Ishikawa (cell line): ENCODE data around the gene KIAA0513.

Experiments
- CEBPB ChIP-seq: IDR thresholded peaks from 2 replicates; pipeline ENCODE4 v1.6.1; 2012
- CREB1 ChIP-seq: IDR thresholded peaks from 2 replicates; pipeline ENCODE4 v1.6.1; 2012; ENCODE audit warnings: low read depth
- EGR1 ChIP-seq: IDR thresholded peaks from 2 replicates; pipeline ENCODE4 v1.6.1; 2012
- EP300 ChIP-seq: IDR thresholded peaks from 2 replicates; pipeline ENCODE4 v1.6.1; 2012; ENCODE audit warnings: borderline replicate concordance
- FOXM1 ChIP-seq: IDR thresholded peaks from 2 replicates; pipeline ENCODE4 v1.6.1; 2012; ENCODE audit warnings: low read depth, borderline replicate concordance
- NFIC ChIP-seq: IDR thresholded peaks from 2 replicates; pipeline ENCODE4 v1.6.1; 2012
- RAD21 ChIP-seq: IDR thresholded peaks from 2 replicates; pipeline ENCODE4 v1.6.1; 2012; ENCODE audit warnings: low read depth
- TAF1 ChIP-seq: IDR thresholded peaks from 2 replicates; pipeline ENCODE4 v1.6.1; 2012; ENCODE audit warnings: low read depth, mild to moderate bottlenecking
- TCF12 ChIP-seq: IDR thresholded peaks from 2 replicates; pipeline ENCODE4 v1.6.1; 2012; ENCODE audit warnings: low read depth
- TEAD4 ChIP-seq: IDR thresholded peaks from 2 replicates; pipeline ENCODE4 v1.6.1; 2012
- YY1 ChIP-seq: IDR thresholded peaks from 2 replicates; pipeline ENCODE4 v1.6.1; 2012; ENCODE audit warnings: low read depth
- ZBTB7A ChIP-seq: IDR thresholded peaks from 2 replicates; pipeline ENCODE4 v1.6.1; 2012; ENCODE audit warnings: low read depth
- TF ChIP-seq, protein P1 (sequence below): IDR thresholded peaks from 2 replicates; pipeline ENCODE4 v1.6.1; 2012
- TF ChIP-seq, protein P2 (sequence below): IDR thresholded peaks from 2 replicates; pipeline ENCODE4 v1.6.1; 2012
- TF ChIP-seq, protein P3 (sequence below): IDR thresholded peaks from 2 replicates; pipeline ENCODE4 v1.6.1; 2012; ENCODE audit warnings: low read depth, mild to moderate bottlenecking

The KIAA0513 gene

DNA sequence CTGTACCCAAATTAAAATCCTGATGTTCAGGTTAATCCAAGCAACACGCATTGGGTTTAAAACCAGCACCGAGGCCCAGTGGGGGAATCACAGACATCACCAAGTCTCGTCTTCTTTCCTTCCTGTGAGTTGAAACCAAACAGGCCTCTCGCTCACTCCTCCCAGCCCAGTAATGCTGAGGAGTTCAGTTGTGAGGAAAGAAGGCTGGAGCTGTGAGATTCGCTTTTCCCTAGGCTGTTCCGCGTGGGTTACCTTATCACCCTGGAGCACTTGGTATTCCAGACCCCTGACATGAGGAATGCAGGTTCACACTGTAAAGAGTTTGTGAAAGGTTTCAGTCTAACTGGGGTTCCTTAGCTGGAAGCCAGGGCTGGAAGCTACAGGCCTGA, 63.9 kb downstream of the KIAA0513 start:
- TF ChIP-seq TEAD4 (no peak), CREB1 (no peak), EGR1 (no peak), FOXM1 (no peak), ZBTB7A (no peak), CEBPB (no peak), TAF1 (no peak), EP300 (no peak), YY1 (no peak)
- TF ChIP-seq, protein P1, sequence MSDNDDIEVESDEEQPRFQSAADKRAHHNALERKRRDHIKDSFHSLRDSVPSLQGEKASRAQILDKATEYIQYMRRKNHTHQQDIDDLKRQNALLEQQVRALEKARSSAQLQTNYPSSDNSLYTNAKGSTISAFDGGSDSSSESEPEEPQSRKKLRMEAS: no peak
- TF ChIP-seq, protein P2, sequence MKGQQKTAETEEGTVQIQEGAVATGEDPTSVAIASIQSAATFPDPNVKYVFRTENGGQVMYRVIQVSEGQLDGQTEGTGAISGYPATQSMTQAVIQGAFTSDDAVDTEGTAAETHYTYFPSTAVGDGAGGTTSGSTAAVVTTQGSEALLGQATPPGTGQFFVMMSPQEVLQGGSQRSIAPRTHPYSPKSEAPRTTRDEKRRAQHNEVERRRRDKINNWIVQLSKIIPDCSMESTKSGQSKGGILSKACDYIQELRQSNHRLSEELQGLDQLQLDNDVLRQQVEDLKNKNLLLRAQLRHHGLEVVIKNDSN: no peak
- TF ChIP-seq, protein P3, sequence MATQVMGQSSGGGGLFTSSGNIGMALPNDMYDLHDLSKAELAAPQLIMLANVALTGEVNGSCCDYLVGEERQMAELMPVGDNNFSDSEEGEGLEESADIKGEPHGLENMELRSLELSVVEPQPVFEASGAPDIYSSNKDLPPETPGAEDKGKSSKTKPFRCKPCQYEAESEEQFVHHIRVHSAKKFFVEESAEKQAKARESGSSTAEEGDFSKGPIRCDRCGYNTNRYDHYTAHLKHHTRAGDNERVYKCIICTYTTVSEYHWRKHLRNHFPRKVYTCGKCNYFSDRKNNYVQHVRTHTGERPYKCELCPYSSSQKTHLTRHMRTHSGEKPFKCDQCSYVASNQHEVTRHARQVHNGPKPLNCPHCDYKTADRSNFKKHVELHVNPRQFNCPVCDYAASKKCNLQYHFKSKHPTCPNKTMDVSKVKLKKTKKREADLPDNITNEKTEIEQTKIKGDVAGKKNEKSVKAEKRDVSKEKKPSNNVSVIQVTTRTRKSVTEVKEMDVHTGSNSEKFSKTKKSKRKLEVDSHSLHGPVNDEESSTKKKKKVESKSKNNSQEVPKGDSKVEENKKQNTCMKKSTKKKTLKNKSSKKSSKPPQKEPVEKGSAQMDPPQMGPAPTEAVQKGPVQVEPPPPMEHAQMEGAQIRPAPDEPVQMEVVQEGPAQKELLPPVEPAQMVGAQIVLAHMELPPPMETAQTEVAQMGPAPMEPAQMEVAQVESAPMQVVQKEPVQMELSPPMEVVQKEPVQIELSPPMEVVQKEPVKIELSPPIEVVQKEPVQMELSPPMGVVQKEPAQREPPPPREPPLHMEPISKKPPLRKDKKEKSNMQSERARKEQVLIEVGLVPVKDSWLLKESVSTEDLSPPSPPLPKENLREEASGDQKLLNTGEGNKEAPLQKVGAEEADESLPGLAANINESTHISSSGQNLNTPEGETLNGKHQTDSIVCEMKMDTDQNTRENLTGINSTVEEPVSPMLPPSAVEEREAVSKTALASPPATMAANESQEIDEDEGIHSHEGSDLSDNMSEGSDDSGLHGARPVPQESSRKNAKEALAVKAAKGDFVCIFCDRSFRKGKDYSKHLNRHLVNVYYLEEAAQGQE: no peak

DNA sequence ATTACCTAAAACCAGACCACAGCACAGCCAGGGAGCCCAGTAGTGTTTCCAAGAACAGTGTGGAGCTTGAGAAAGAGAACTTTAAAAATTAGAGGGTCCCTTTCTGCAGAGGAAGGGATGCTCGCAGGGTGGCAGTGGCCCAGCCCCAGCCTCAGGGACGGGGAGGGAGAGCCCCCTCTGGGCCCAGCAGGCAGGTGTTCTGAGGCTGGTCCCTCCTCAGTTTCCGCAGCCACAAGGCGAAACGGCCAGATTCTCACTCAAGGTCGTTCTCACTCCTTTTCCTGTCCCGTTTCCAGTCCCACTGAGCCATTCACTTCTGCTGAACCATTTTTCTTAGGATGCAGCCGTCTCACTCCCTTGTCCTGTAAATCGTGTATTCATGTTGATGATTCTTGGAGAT, 64.7 kb downstream of the KIAA0513 start:
- no peak for TF ChIP-seq NFIC
- no peak for TF ChIP-seq RAD21
- TF ChIP-seq, protein P3: no peak

DNA sequence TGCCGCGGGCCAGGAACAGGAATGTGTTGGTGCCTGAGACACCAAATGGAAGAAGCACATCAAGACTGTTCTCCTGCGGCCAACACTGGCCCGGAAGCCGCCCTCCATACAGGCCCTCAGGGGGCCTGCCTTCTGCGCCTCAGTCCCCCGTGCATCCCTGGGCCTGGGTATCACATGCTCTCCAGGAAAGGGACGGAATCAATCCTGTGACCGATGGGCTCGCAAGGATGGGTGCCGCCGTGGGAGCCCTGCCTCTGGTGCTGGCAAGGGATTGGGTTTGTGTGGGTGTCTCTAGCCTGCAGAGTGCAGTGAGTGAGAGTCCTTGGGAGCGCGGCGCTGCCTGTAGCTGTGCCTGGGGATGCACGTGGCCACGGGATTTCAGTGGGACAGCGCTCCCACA, 65.3 kb downstream of the KIAA0513 start:
- TF ChIP-seq EP300 (no peak), TCF12 (no peak)

DNA sequence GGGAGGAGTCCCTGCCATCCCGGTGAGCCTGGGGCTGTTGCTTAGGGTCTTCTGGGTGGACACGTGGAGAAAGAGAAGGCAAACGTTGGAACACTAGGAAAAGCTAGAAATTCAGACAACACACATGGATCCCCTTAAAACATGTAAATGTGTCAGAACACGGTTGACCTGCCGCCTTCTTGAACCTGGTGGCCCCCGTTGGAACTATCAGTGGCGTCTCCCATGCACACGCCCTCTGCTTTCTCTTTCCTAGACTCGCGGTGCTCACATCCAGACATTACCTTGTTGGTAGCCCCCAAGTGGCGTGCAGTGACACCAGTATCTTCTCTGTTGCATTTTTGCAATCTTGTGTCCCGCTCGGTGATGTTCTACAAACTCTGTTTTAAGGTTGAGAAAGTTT, 66.1 kb downstream of the KIAA0513 start:
- TF ChIP-seq TCF12: no peak
- no peak for TF ChIP-seq NFIC
- TF ChIP-seq, protein P2: no peak
- no peak for TF ChIP-seq EGR1
- no peak for TF ChIP-seq RAD21
- TF ChIP-seq, protein P3: no peak
- no peak for TF ChIP-seq EP300
- TF ChIP-seq, protein P1: no peak
- TF ChIP-seq ZBTB7A: no peak
- no peak for TF ChIP-seq YY1
- no peak for TF ChIP-seq CREB1
- TF ChIP-seq CEBPB: no peak
- no peak for TF ChIP-seq TEAD4
- TF ChIP-seq FOXM1: no peak
- no peak for TF ChIP-seq TAF1

DNA sequence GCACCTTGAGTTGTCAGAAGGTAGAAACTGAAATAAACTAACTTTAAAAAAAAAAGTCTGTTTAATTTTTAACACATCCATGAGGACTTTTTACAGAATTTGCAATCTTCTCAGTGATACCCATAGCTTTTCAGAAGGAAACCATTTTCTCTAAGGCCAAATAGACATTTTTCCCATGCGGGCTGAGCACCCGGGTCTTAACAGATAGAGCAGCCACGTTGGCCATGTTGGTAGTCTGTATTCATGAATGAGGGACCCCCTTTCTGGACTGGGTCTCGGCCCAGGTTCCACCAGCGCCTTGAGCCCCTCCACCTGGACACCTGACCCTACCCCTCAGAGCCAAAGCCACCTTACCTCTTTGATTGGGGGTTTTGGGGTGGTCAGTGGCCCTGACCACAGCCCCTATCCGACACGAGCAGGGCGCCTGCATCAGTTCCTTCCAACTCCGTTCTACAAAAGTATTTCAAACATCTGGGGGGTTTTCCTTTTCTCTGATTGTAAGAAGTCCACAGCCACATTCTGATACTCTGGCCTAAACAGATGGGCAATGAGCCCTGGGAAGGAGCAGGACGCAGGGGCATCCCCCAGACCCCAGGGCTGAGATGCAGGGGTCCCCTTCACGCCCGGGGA, 66.7 kb downstream of the KIAA0513 start:
- TF ChIP-seq, protein P3: no peak
- no peak for TF ChIP-seq EP300
- no peak for TF ChIP-seq NFIC
- TF ChIP-seq FOXM1: no peak
- TF ChIP-seq CEBPB: no peak
- TF ChIP-seq RAD21: no peak
- TF ChIP-seq, protein P1: no peak
